Retinal pigment epithelial cell (primary cell): ENCODE results near the gene MTMR2.

ENCODE experiments used
- DNase-seq: peaks from one replicate; pipeline ENCODE4 v3.0.0-alpha.2; 2010; ENCODE audit warnings: low read depth
- H3K4me3 ChIP-seq: 2 replicates; pipeline ENCODE4 v1.5.1; 2011; ENCODE audit warnings: mild to moderate bottlenecking, low read length, control low read depth, moderate library complexity
- TF ChIP-seq, protein P1 (sequence below): conservative IDR thresholded peaks from 2 replicates; pipeline ENCODE4 v1.5.1; 2011; ENCODE audit warnings: low read depth, low read length, control low read depth, inconsistent platforms

Gene MTMR2

DNA sequence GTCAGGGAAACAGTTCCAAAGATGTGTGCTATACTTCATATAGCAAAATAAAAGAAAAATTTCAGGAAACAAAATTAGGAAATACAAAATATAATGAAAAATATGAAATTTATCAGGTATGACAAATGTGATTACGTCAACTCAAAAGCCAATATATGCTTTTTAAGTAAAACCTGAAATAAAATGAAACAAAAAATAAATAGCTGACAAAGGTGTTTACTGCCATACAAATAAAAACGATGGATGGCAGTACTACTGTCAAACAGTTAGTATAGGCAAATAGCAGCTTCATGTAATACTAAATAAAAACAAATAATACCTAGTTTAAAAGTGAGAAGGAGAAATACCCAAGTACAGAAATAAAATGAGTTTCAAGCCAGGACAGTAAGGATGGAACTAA, 119.9 kb downstream of the MTMR2 start:
- TF ChIP-seq, protein P1, sequence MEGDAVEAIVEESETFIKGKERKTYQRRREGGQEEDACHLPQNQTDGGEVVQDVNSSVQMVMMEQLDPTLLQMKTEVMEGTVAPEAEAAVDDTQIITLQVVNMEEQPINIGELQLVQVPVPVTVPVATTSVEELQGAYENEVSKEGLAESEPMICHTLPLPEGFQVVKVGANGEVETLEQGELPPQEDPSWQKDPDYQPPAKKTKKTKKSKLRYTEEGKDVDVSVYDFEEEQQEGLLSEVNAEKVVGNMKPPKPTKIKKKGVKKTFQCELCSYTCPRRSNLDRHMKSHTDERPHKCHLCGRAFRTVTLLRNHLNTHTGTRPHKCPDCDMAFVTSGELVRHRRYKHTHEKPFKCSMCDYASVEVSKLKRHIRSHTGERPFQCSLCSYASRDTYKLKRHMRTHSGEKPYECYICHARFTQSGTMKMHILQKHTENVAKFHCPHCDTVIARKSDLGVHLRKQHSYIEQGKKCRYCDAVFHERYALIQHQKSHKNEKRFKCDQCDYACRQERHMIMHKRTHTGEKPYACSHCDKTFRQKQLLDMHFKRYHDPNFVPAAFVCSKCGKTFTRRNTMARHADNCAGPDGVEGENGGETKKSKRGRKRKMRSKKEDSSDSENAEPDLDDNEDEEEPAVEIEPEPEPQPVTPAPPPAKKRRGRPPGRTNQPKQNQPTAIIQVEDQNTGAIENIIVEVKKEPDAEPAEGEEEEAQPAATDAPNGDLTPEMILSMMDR = no peak
- no peak for DNase-seq
- no peak overlapping the region for H3K4me3 ChIP-seq

DNA sequence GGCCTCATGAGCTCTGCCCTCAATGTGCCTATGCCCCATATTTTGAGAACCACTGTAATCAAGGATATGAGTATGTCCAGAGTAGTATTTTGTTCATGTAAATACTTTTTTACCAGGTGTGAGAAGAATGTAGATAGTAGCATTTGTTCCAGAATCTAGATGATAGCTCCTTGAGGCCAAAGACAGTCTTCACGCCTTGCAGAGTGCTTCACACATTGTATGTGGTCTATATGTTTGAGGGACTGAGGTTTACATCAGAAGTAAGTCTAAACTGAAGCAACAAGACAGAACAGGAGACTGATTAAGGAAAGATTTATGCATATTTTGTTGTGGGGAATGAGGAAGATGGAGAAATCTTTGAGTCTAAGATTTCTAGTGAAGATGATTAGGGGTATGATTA, 121.1 kb downstream of the MTMR2 start:
- TF ChIP-seq, protein P1 = no peak
- H3K4me3 ChIP-seq = no peak overlapping the region
- DNase-seq = no peak

DNA sequence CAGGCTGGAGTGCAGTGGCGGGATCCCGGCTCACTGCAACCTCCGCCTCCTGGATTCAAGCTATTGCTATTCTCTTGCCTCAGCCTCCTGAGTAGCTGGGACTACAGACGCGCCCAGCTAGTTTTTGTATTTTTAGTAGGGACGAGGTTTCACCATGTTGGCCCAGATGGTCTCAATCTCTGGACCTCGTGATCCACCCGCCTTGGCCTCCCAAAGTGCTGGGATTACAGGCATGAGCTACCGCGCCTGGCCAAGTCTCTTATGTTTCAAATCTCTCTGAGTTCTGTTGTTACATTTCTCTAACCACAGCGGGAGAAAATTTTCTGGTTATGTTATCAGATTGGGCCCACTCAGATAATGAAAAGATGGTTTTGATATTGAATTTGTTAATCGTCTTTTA, 123.5 kb downstream of the MTMR2 start:
- no peak for DNase-seq
- TF ChIP-seq, protein P1 = no peak
- H3K4me3 ChIP-seq = no peak overlapping the region

DNA sequence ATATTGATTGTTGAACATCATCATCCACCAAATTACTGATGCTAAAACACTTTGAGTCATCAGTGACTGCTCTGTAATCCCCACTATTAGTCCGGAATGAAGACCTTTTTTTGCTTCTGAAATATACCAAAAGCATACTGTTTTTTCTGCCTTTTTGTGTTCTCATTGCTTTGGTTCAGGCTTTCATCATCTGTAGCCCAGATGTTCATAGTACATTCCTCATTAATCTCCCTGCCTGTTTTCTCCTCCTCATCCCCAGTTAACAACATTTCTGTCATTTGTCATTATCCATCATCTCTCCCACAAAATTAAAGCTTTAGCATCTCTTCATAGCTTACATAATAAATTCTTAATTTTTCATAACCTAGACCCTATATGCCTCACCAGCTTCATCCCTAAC, 124.4 kb downstream of the MTMR2 start:
- no peak overlapping the region for H3K4me3 ChIP-seq
- DNase-seq = no peak
- TF ChIP-seq, protein P1 = no peak

DNA sequence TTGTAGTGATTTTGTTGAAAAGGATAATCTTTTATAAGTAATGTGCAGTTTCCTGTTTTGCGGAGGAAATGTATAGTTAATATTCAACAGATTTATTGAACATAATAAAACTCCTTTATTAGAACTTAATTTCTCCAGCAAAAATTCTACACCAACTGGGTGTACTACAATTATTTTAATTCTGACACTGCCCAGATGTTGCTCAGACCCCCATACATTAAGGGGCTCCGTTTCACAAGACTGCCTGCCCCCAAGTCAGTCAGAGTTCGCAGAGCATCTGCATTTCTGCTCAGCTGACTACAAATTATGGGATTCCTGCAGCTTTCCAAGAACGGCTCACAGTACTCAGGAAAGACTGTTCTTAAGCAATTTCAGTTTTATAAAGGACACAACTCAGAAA, 127.4 kb downstream of the MTMR2 start:
- DNase-seq = no peak
- TF ChIP-seq, protein P1 = no peak
- no peak overlapping the region for H3K4me3 ChIP-seq

DNA sequence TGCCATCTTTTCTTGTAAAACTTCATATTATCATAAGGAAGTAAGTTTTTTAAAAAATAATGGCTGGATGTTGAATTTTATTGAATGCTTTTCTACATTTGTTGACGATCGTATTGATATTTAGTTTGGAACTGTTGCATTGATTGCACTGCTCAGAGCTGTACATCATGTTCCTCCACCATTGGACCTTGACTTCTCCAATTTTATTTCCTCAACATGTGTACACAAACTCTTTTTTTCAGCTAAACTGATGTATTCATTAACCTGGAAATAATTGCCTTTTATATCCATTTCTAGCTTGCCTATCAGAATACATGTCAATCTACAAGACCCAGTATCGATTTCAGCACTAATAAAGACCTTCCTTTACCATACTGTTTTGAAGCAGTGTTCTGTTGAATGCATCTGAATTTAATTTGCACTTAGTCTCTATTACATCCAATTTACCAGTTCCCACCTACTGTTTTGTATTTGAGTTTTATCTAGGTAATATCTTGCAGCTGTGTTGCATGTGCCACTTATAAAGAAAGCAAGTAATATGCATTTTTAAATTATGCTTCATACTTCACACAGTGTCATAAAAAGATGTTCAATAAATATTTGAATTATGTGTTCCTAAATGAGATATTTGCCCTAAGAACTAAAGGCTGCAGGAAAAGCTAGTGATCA, 128.1 kb downstream of the MTMR2 start:
- TF ChIP-seq, protein P1 = no peak
- DNase-seq = no peak
- no peak overlapping the region for H3K4me3 ChIP-seq

DNA sequence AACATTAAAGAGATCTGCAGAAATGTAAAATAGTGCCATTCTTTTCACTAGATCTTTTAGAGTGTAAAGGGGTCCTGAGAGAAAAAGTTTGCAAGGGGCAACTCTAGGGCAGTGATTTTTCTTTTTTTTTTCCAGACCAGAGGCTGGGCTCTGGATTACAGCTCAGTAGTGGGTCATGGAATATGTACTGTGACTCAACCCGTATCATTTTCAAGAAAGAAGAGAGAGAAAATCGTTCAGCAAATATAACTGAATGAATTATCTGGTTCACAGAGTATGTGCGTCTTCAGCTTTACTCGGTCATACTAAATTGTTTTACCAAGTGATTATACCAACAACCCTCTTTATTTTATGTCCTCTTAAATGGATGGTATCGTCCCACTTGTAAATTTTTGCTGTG, 129.8 kb downstream of the MTMR2 start:
- no peak overlapping the region for H3K4me3 ChIP-seq
- DNase-seq = no peak
- TF ChIP-seq, protein P1 = no peak
